Pulmonary artery endothelial cell (primary cell): ENCODE measurements around the gene MUC20. TPM values are rescaled to one million over a fixed set of nuclear protein-coding genes. Genes with fewer than 3 reads are reported as not detected.
"Not testable (repeated sequence)": the region's sequence is repeated elsewhere in the genome, so short reads cannot be mapped to it uniquely, and the experiment has no call there.

ENCODE experiments used
- DNase-seq: peaks from one replicate; pipeline ENCODE4 v3.0.0-alpha.2; 2011; ENCODE audit warnings: low read depth, low spot score
- total RNA-seq: library from RNA; depleted of rRNA; stranded (reverse); fragments of >200 nt; gene quantifications from 2 replicates; pipeline ENCODE4 v1.2.3, GENCODE V29; 2014

Gene MUC20
- 0.20 TPM in 1 of 2 replicates, not detected in the other for total RNA-seq

DNA sequence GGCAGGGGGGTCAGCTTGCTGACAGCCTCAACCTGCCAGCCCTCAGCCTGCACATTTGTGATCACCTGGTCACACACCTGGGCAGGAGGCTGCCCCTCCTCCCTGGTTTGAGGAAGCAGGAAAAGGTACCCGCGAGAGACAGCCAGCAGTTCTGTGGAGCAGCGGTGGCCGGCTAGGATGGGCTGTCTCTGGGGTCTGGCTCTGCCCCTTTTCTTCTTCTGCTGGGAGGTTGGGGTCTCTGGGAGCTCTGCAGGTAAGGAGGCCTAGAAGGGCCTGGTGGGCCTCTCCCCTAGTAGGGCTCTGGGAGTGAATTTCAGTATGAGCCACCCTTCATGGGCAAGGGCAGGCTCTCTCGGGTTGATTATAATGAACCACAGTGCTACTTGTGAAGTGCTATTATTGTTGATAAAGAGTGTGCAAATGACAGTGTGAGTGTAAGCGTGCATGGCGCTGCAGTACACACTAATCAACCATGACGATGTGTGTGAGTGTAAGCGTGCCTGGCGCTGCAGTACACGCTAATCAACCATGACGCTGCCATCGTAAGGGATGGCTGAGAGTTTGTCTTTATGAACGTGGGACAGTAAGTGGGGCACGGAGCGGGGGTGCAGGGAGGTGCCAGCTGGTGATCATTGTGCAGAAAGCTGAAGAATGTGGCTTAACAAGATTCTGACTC, at the start of gene MUC20:
Gene MUC20 (plus strand): TSS at position 148 of the 676 bp plus-strand sequence. CDS start 30 bp downstream, at position 178.
- DNase-seq, result not testable (repeated sequence)

GRCh38 chr3:195671283-195671682, 49.5 kb upstream of the MUC20 start:
- DNase-seq, result not testable (repeated sequence)

DNA sequence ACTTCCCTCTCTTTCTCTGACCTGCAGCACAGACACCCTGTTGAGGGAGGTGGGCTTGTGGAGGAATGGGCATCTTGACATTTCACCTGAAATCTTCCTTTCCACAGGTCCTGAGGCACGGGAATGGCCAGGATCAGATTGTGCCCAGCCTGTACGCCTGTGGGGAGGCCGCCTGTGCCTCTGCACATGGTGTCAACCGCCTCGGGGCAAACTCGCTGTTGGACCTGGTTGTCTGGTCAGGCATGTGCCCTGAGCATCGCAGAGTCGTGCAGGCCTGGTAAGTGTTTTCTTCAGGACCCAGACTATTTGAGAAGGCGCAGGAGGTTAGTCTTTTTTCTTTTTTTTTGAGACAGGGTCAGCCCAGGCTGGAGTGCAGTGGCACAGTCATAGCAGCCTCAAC, 47.1 kb upstream of the MUC20 start:
- not testable (repeated sequence) for DNase-seq

GRCh38 chr3:195678391-195679015, 42.3 kb upstream of the MUC20 start:
- not testable (repeated sequence) for DNase-seq

DNA sequence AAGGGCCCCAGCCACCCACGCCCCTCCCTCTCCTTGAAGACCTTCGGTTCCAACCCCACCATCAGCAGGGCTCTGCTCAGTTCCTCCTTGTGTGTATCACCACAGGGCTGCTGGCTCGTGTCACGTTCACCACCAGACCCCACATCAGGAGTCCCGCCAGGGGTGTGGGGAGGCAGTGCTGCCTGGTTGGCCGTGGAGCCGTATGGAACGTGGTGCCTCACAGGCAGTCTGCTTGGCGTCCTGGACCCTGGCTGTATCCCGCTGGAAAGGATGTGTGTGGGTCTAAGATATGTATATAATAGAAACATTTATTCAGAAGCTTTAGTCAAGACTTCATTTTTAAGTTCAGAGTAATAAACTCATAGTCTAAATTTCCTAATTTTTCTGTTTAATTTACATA, 40.1 kb upstream of the MUC20 start:
- DNase-seq, result not testable (repeated sequence)

GRCh38 chr3:195681458-195682103, 39.2 kb upstream of the MUC20 start:
- not testable (repeated sequence) for DNase-seq

- DNase-seq, result not testable (repeated sequence)
These were observed 38.6 kb upstream of the MUC20 start for GRCh38 chr3:195682104-195682742.

- not testable (repeated sequence) for DNase-seq
These were observed 36.9 kb upstream of the MUC20 start for GRCh38 chr3:195683722-195684526.

GRCh38 chr3:195684527-195685257, 36.1 kb upstream of the MUC20 start:
- DNase-seq, result not testable (repeated sequence)

- DNase-seq, result not testable (repeated sequence)
These were observed 34.1 kb upstream of the MUC20 start for GRCh38 chr3:195686537-195687208.

DNA sequence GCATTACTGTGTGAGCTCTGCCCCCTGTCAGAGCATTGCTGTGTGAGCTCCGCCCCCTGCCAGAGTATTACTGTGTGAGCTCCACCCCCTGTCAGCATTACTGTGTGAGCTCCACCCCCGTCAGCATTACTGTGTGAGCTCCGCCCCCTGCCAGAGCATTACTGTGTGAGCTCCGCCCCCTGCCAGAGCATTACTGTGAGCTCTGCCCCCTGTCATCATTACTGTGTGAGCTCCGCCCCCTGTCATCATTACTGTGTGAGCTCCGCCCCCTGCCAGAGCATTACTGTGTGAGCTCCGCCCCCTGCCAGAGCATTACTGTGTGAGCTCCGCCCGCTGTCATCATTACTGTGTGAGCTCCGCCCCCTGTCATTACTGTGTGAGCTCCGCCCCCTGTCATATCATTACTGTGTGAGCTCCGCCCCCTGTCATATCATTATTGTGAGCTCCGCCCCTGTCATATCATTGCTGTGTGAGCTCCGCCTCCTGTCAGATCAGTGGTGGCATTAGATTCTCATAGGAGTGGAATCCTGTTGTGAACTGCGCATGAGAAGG, 33.5 kb upstream of the MUC20 start:
- DNase-seq, result not testable (repeated sequence)

- not testable (repeated sequence) for DNase-seq
These were observed 32.2 kb upstream of the MUC20 start for GRCh38 chr3:195688471-195689183.

DNA sequence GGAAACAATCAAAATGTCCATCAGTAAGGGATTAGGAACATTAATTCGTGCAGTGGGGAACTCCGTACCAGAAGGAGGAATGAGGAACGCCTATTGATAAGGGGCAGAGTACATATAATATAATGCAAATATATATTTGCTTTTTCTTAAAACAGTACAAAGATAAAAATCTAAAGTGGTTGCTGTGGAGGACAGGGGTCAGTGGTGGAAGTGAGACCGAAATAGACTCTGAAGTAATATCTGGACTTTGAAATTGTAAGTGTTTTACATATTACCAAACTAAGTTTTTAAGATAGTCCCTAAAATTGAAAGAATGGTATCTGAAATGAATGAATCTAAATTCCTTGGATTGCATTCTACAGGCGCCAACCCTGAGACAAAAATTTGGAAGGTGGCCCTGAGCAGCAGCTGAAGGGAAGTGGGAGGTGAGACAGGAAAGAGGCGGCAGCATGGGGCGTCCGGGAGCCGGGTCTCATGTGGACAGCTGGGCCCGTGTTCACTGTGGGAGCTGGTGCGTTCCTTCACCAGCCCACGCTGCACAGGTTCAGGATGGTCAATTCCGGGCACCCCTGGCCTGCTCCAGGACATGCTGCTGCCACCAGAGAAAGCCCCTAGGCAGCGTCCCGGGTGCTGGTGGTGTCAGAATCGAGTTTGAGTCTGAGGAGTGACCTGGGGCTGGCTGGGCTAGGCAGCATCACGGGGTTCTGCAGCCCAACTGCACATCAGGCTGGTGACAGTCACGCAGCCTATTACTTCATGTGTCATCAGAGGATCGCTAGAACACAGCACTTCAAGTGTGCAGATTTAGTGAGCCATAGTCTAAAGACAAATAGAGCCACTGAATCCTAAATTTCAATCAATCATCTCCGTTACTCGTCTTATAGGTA, 31.4 kb upstream of the MUC20 start:
- not testable (repeated sequence) for DNase-seq

GRCh38 chr3:195690951-195691350, 29.8 kb upstream of the MUC20 start:
- DNase-seq, result no peak

- not testable (repeated sequence) for DNase-seq
These were observed 29.0 kb upstream of the MUC20 start for GRCh38 chr3:195691596-195692353.

GRCh38 chr3:195692354-195692685, 28.5 kb upstream of the MUC20 start:
- DNase-seq, result no peak

DNA sequence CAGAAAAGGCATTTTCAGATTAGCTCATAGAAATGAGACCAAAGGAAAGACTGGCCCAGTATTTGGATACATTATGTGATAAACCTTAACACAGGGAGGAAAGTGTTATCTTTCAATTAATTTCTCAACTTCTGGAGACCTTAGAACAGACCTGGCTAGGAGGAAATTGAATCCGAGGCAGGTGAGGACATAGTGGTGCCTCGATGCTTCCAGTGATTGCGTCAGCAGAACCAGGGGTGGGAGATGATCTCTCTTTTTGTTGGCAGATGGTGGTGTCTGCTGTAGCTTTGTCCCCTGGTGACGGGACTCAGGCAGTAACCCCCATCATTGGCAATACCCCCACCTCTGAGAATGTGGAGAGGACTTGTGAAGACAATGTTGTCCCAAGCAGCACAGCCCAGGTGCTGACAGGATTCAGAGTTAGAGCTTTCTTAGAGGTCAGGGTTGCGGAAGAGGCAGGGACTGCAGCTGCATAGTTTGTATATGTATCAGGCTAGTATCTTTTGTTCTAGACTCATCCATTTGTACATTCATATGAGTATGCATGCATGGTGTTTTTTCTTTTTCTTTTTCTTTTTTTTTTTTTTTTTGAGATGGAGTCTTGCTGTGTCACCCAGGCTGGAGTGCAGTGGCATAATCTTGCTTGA, 27.9 kb upstream of the MUC20 start:
- no peak for DNase-seq
